HepG2 (cell line): ENCODE data around the gene RABL6.
"Not testable (repeated sequence)": the region's sequence is repeated elsewhere in the genome, so short reads cannot be mapped to it uniquely, and the experiment has no call there.

Experiments used
- CTCF ChIP-seq: sonication (generic); formaldehyde crosslinking; IDR thresholded peaks from 2 replicates; pipeline ENCODE4 v1.5.0; 2020; ENCODE audit warnings: mild to moderate bottlenecking, missing genetic modification reagents, moderate library complexity
- SALL2 ChIP-seq: sonication (generic); formaldehyde crosslinking; IDR thresholded peaks from 2 replicates; pipeline ENCODE4 v1.8.1; 2023; ENCODE audit warnings: mild to moderate bottlenecking, missing genetic modification reagents, inconsistent platforms
- SMC3 ChIP-seq: IDR thresholded peaks from 2 replicates; pipeline ENCODE4 v1.6.1; 2011; ENCODE audit warnings: low read length, improper control_type of control experiment
- SNAPC4 ChIP-seq: sonication (generic); formaldehyde crosslinking; IDR thresholded peaks from 2 replicates; pipeline ENCODE4 v1.4.0; 2020; ENCODE audit warnings: mild to moderate bottlenecking, missing genetic modification reagents
- ZNF224 ChIP-seq: sonication (generic); formaldehyde crosslinking; IDR thresholded peaks from 2 replicates; pipeline ENCODE4 v1.5.0; 2020; ENCODE audit warnings: mild to moderate bottlenecking, missing genetic modification reagents
- ZNF34 ChIP-seq: sonication (generic); formaldehyde crosslinking; IDR thresholded peaks from 2 replicates; pipeline ENCODE4 v1.4.0; 2020; ENCODE audit warnings: mild to moderate bottlenecking, missing genetic modification reagents, borderline replicate concordance

GRCh38 chr9:136883670-136884069 lies 75.9 kb downstream of the RABL6 start:
- TF ChIP-seq CTCF; SALL2 (CRISPR knock-in tag); ZNF224 (CRISPR knock-in tag); SMC3; ZNF34 (CRISPR knock-in tag); SNAPC4 (CRISPR knock-in tag): not testable (repeated sequence)
